HG03097 (cell line): ENCODE results near the gene ADGRF3.
"Not testable (repeated sequence)": the region's sequence is repeated elsewhere in the genome, so short reads cannot be mapped to it uniquely, and the experiment has no call there.

Source experiments
- ATAC-seq: cut with Tn5 transposase; IDR thresholded peaks from one replicate; pipeline ENCODE4 v1.9.1; 2021; ENCODE audit not compliant: unreplicated experiment, low FRiP score

The ADGRF3 gene

GRCh38 chr2:26346454-26347053, at the start of gene ADGRF3:
Gene ADGRF3, minus strand, starts transcription at chr2:26346789. Its CDS starts 555 bp downstream, at chr2:26346234.
- ATAC-seq: peak; percentile 20

DNA sequence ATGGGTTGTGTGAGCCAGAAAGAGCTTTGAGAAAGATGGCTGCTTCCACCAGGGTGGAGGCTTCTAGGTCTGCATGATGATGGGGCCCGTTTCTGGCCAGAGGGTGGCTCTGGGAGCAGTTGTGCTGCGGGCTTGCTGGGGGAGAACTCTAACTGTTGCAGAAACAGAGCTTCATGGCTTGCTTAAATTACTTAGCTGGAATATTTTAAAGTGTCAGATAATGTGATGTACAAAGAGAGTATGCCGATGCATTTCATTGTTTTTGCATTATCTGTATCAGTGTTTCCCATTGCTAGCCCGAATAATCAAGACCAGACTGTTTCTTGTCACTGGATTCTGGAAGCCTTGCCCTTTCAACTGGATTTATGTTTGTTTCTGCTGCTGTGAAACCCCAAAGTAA, 48.8 kb upstream of the ADGRF3 start:
- ATAC-seq: no peak

GRCh38 chr2:26394694-26395093, 48.1 kb upstream of the ADGRF3 start:
- ATAC-seq: no peak

DNA sequence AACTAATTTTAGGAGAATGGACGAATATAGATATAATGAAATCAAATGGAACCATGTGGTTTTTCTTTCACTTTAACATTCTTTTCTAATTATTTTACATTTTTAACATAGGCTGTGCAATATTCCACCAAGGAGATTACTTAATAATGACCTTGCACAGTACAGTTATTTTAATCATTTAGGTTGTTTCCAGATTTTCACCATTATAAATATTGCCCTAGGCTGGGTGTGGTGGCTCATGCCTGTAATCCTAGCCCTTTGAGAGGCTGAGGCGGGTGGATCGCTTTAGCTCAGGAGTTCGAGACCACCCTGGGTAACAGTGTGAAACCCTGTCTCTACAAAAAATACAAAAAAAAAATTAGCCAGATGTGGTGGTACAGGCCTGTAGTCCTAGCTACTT, 40.6 kb upstream of the ADGRF3 start:
- no peak for ATAC-seq

GRCh38 chr2:26384597-26384996, 38.0 kb upstream of the ADGRF3 start:
- no peak for ATAC-seq

GRCh38 chr2:26384183-26384582, 37.6 kb upstream of the ADGRF3 start:
- ATAC-seq: no peak

GRCh38 chr2:26382564-26382963, 36.0 kb upstream of the ADGRF3 start:
- ATAC-seq: no peak

- no peak for ATAC-seq
Observed at GRCh38 chr2:26380281-26380680, 33.7 kb upstream of the ADGRF3 start.

DNA sequence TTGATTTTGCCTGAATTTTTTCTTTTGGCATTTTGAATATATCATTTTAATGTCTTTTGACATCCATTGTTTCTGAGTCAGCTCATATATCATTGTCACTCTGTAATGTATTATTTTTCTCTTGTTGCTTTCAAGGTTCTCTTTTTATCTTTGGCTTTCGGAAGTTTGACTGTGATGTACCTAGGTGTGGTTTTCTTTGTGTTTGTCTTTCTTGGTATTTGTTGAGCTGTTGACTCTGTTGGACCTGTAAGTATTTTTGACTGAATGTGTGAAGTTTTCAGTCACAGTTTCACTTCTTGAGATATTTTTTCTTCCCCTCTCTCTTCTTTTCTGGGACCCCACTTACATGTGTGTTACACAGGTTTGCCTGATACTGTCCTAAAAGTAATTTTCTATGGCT, 30.2 kb upstream of the ADGRF3 start:
- no peak for ATAC-seq

DNA sequence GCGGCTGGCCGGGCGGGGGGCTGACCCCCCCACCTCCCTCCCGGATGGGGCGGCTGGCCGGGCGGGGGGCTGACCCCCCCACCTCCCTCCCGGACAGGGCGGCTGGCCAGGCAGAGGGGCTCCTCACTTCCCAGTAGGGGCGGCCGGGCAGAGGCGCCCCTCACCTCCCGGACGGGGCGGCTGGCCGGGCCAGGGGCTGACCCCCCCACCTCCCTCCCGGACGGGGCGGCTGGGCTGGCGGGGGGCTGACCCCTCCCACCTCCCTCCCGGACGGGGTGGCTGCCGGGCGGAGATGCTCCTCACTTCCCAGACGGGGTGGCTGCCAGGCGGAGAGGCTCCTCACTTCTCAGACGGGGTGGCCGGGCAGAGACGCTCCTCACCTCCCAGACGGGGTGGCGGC, 24.3 kb upstream of the ADGRF3 start:
- not testable (repeated sequence) for ATAC-seq

- not testable (repeated sequence) for ATAC-seq
Observed at GRCh38 chr2:26369664-26370063, 23.1 kb upstream of the ADGRF3 start.

- ATAC-seq: no peak
Observed at GRCh38 chr2:26366957-26367356, 20.4 kb upstream of the ADGRF3 start.

GRCh38 chr2:26364669-26365068, 18.1 kb upstream of the ADGRF3 start:
- no peak for ATAC-seq

GRCh38 chr2:26363958-26364357, 17.4 kb upstream of the ADGRF3 start:
- no peak for ATAC-seq

DNA sequence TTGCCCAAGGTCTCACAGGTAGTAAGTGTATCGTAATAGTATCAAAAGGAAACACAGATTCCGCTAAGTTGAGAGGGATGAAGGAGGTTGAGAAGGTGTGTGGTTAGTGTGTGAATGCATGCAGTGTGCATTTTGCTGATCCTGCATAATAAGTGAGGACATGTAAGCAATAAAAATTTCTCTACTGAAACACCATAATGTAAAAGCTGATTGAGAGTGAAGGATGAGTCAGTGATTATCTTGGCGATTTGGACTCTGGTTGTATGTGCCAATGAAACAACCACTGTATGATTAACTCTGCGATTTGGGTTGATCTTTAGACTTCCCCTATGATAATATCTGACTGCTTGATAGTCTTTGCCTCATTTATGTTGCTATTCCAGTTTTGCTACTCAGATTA, 16.7 kb upstream of the ADGRF3 start:
- ATAC-seq: no peak

GRCh38 chr2:26359886-26360473, 13.4 kb upstream of the ADGRF3 start:
- no peak for ATAC-seq

- ATAC-seq: no peak
Observed at GRCh38 chr2:26356771-26357170, 10.2 kb upstream of the ADGRF3 start.

DNA sequence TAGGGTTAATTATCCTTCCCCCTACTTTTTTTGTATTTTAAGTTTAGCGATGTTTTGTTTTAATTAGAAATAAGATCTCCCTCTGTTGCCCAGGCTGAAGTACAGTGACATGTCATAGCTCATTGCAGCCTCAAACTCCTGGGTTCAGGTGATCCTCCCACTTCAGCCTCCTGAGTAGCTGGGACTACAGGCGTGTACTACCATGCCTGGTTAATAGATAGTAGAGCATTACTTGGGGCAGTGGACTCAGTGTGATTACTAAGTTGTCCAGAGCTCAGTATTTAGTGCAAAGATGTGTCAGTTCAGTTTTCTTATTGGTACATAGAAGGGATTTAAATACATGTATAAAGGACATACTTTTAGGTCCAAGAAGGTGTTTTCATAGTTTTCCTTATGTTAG, 9.5 kb upstream of the ADGRF3 start:
- ATAC-seq: no peak

DNA sequence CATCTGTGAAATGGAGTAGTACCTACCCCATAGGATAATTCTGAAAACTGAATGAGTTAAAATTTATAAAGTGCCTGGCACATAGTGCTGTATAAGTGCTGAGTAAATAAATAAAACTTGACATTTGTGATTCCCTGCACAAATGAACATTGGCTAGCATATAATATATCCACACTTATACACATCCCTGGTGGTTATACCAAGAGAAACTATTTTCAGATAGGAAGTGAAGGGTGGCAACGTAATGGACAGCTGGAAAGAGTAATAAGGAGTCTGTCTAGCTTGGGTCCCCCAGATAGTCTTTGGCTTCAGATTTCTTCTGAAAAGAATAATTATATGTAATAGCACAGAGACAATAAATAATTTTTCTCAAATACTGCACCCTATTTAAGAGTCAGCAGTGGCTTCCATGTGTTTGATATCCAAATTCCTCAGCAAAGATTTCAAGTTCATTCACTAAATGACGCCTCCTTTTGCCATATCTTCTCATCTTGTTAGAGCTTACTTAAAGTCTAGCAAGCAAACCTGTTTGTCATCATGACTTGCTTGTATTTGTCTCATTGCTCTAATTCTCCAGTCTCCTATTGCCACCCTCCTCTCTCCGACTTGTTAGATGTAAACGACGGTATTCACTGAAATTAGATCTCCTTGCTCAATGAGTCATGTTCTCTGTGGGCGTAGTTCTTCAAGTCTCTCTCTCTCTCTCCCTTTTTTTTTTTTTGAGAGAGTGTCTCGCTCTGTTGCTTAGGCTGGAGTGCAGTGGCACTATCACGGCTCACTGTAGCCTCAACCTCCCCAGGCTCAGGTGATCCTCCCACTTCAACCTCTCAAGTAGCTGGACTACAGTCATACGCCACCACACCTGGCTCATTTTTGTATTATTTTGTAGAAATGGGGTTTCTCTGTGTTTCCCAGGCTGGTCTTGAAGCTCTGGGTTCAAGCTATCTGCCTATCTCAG, 8.7 kb upstream of the ADGRF3 start:
- no peak for ATAC-seq

GRCh38 chr2:26354469-26354868, 7.9 kb upstream of the ADGRF3 start:
- ATAC-seq: not testable (repeated sequence)

GRCh38 chr2:26352892-26353291, 6.3 kb upstream of the ADGRF3 start:
- no peak for ATAC-seq
